SH-SY5Y (cell line): ENCODE results near the gene FBXO31.

Experiments
- GATA2 ChIP-seq: IDR thresholded peaks from 2 replicates; pipeline ENCODE4 v1.6.1; 2011; ENCODE audit warnings: mild to moderate bottlenecking, low read depth, low read length
- GATA3 ChIP-seq: IDR thresholded peaks from 2 replicates; pipeline ENCODE4 v1.6.1; 2011; ENCODE audit warnings: low read depth, mild to moderate bottlenecking, low read length, moderate library complexity

DNA sequence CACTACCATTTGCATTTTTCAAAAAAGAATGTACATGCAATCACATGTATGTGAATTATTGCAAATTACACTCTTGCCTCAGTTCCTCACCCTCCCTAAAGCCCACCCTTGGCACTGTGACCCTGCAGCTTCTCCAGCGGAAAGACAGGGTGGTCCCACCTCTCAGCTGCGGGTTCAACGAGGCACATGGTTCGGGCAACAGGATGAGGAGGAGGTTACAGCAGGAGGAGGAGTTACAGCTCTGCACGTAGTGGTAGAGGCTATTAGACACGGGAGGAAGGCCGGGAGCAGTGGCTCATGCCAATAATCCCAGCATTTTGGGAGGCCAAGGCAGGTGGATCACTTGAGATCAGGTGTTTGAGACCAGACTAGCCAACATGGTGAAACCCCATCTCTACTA, 71.6 kb downstream of the FBXO31 start:
- TF ChIP-seq GATA3 (no peak), GATA2 (no peak)
